Lower leg skin (tissue), 4 donors: ENCODE results near the gene MSANTD2. TPM values are rescaled to one million over a fixed set of nuclear protein-coding genes. Genes with fewer than 3 reads are reported as not detected.
A peak's percentile ranks its signal among the peaks of the same experiment; 100 is the strongest.

Experiments used
- DNase-seq, 2 donors: peaks; one replicate each; pipeline ENCODE4 v3.0.0-alpha.2; 2019; ENCODE audit warnings: low spot score in 2 of 2
- H3K4me3 ChIP-seq: fragments of 200-600 bp; sonication (generic); 2 replicates; pipeline ENCODE4 v1.5.1; 2017; ENCODE audit warnings: mild to moderate bottlenecking, low read depth; ENCODE audit not compliant: poor library complexity, severe bottlenecking
- CTCF ChIP-seq, 3 donors: fragments of 450-650 bp; IDR thresholded peaks; one replicate each; pipeline ENCODE4 v1.5.1; 2016; ENCODE audit warnings: antibody characterized with exemption in 3 of 3, mild to moderate bottlenecking in 3 of 3, moderate library complexity in 2 of 3
- POLR2A ChIP-seq, 2 donors: fragments of 450-650 bp; IDR thresholded peaks; one replicate each; pipeline ENCODE4 v1.6.1; 2016 to 2017; ENCODE audit warnings: antibody characterized with exemption in 2 of 2, mild to moderate bottlenecking in 1 of 2, moderate library complexity in 1 of 2
- WGBS, 2 donors: methylation state at CpG; one replicate each; pipeline ENCODE4 v1.1.5; 2018; 5-methylcytosine and 5-hydroxymethylcytosine counted together
- intact Hi-C: fragments of 100-400 bp; cut with DNase I; formaldehyde crosslinking; loops from one replicate; pipeline ENCODE4 v1.15.0; 2023; ENCODE audit warnings: low total_unique reads
- total RNA-seq, 4 donors: library from RNA; depleted of rRNA; stranded (reverse); fragments of >200 nt; gene quantifications; one replicate each; pipeline ENCODE4 v1.1.0, GENCODE V29; 2016

Gene MSANTD2
- total RNA-seq, 4 donors from 2014 or later = 11.5 to 21.2 (median 15.2) TPM

DNA sequence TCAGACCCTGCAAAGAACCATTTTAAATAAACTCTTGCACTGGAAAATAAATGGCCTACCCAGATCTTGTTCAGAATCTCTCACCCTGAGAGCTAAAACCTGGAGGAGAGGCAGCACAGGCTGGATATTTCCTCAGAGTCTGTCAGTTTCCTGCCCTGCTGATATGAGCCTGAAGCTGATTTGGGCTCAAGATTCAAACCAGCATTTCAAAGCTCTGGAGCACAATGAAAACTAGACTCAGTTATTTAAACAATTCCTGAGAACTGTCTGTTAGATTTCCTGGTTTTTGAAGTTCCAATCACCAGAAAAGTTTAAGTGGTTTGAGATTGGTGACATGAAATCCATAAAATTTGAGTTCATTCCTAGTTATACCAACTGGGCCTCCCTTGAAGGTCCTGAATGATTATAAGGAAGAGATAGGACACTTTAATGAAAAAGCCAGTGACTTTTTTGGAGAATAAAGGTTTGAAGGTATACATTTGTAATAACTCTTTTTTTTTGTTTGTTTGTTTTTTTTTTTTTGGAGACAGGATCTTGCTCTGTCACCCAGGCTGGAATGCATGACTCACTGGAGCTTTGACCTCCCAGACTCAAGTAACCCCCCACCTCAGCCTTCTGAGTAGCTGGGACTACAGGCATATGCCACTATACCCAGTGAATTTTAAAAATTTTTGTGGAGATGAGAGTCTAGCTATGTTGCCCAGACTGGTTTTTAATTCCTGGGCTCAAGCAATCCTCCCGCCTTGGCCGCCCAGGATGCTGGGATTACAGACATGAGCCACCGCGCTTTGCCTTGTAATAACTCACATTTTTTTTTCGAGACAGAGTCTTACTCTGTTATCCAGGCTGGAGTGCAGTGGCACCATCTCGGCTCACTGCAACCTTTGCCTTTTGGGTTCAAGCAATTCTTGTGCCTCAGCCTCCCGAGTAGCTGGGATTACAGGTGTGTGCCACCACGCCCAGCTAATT lies 30.1 kb downstream of the MSANTD2 start:
- 97 to 99% methylated on average over 8 of the region's 8 CpGs for WGBS, 2 donors
- intact Hi-C loops = no loop called here
- TF ChIP-seq POLR2A (IDR thresholded peaks at IDR 0.05) (no peak), CTCF (IDR thresholded peaks at IDR 0.05) (no peak)
- no peak overlapping the region for H3K4me3 ChIP-seq
- no peak for DNase-seq

DNA sequence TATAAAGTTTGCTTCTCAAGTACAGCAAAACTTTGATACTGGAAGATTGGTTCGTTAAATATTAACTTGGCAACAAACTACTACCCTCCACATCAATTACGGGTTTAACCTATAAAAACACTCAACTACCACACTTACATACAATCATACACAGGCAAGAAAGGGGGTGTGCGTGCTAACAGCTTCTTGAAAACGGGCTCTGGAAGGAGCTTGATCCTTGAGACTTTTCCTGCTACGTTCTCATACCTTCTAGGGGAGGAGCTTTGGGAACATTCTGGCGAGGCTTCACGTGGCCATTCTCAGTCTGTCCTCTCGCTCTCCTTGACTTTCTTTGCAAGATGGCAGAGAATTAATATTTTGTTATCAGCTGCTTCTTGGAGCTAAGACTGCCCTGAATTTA lies 31.3 kb downstream of the MSANTD2 start:
- intact Hi-C loops = no loop called here
- no peak for TF ChIP-seq POLR2A (IDR thresholded peaks at IDR 0.05)
- no peak for TF ChIP-seq CTCF (IDR thresholded peaks at IDR 0.05)
- no peak overlapping the region for H3K4me3 ChIP-seq
- no peak for DNase-seq
- WGBS, 2 donors = 88 to 91% methylated on average over 8 of the region's 8 CpGs

GRCh38 chr11:124766156-124766555 lies 34.0 kb downstream of the MSANTD2 start:
- 94% methylated on average over 2 of the region's 2 CpGs for WGBS, 2 donors
- H3K4me3 ChIP-seq = no peak overlapping the region
- TF ChIP-seq CTCF (IDR thresholded peaks at IDR 0.05) = no peak
- TF ChIP-seq POLR2A (IDR thresholded peaks at IDR 0.05) = no peak
- no peak for DNase-seq
- intact Hi-C loops = no loop called here

DNA sequence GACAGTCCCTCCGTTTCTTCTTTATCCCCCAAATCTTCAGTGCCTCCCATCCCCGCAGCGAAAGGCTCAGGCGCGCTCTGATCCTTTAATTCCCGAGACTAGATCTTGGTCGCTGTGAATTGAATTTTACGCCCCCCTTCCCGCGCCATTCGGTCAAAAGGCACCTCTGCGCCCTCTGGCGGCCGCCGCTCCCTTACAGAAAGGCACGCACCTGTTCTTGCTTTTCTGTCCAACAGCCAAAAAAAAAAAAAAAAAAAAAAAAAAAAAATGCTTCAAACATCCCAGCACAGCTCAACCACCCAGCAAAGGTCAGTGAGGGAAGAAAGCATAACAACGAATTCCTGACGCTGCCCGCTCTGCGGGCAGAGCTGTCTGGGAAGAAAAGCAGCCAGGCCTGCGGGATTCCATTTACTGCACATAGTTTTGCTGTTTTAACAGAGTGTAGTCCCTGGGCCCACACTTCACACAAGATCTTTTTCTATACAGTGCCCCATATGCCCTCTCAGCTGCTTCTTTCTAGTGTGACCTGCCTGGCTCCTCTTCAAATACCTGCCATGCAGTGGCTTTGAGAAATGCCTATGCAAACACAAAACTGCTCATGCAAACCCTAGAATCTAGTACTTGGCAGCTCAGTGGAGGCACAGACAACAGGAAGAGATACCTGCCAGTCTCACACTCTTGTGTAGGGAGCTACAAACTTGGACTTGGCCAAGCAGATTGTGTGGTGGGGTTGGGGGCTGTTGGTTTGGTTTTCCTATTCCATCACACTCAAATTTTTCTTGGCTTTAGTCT lies 36.9 kb downstream of the MSANTD2 start:
- peak; percentile 66 to 95 for DNase-seq
- intact Hi-C loops = loop anchor here (5.0 kb wide), 1 partner anchor 91 kb away; the partner anchor contains the start of genes SIAE and SPA17
- H3K4me3 ChIP-seq = peak overlapping the region; percentile 30
- no peak for TF ChIP-seq POLR2A (IDR thresholded peaks at IDR 0.05)
- no peak for TF ChIP-seq CTCF (IDR thresholded peaks at IDR 0.05)
- WGBS, 2 donors = 8% methylated on average over 21 of the region's 21 CpGs

DNA sequence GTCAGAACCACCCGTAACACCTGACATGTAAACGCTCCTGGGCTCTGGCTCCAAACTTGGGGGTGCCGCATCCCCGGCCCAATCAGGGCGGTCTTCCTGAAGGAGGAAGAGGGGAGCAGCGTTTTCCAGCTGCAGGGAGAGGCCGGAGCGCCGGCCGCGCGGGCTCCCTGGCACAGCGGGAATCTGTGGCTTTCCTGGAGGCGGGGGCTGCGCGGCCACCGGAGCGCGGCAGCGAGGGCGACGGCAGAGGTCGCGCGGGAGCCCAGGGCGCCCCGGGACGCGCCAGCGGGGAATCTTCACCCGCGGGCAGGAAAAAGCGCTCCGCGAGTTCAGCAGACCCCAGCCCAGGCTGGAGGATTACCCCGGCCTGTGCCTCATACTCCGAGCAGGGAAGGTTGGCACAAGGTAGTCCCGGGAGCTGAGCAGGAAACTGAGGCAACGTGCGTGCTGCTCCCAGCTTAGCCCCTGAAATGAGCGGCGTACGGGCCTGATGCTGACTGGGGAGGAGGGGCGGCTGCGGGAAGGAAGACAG lies 37.5 kb downstream of the MSANTD2 start:
- intact Hi-C loops = loop anchor here (5.0 kb wide), 1 partner anchor 90 kb away; the partner anchor contains the start of genes SIAE and SPA17
- TF ChIP-seq CTCF (IDR thresholded peaks at IDR 0.05) (no peak), POLR2A (IDR thresholded peaks at IDR 0.05) (no peak)
- WGBS, 2 donors = 1 to 3% methylated on average over 28 to 44 of the region's 45 CpGs

More for the DNA sequence above, 37.5 kb downstream of the MSANTD2 start:
- peak in 1 of 2 donors; percentile 82 for DNase-seq
- peak overlapping the region; percentile 30 for H3K4me3 ChIP-seq
